ENCODE results near the gene NTHL1. TPM values are rescaled to one million over a fixed set of nuclear protein-coding genes. Genes with fewer than 3 reads are reported as not detected.

Gene NTHL1
- total RNA-seq, 1 donor from 2014 or later = 13.7 TPM

GRCh38 chr16:2095918-2096582, 48.4 kb upstream of the NTHL1 start:
- H3K27ac ChIP-seq (ENCODE audit: low read depth, low read length) = no peak overlapping the region
- no peak overlapping the region for H3K9ac ChIP-seq (ENCODE audit: low read length)
- H3K4me1 ChIP-seq (ENCODE audit: insufficient read depth, low read length) = peaks cover 11% of the 10 kb centered on the region
- no peaks in the 10 kb centered on the region for H3K27me3 ChIP-seq (ENCODE audit: insufficient read depth, low read length)
- no peak for FAIRE-seq
- H3K27me3 Mint-ChIP-seq (ENCODE audit: low read depth, unreplicated experiment) = no peaks in the 10 kb centered on the region
- no peaks in the 10 kb centered on the region for H3K36me3 ChIP-seq (ENCODE audit: insufficient read depth, low read length)
- no peaks in the 10 kb centered on the region for H3K9me3 ChIP-seq (ENCODE audit: insufficient read depth, low read depth, low read length)
- no peak overlapping the region for H3K4me2 ChIP-seq (ENCODE audit: low read length)
- no peaks in the 10 kb centered on the region for H3K9me3 Mint-ChIP-seq (ENCODE audit: unreplicated experiment)
- no peaks in the 10 kb centered on the region for H3K4me1 Mint-ChIP-seq (ENCODE audit: low read depth, unreplicated experiment)
- H3K36me3 Mint-ChIP-seq (ENCODE audit: low read depth, unreplicated experiment) = peaks cover 12% of the 10 kb centered on the region
- no peak overlapping the region for H3K27ac Mint-ChIP-seq (ENCODE audit: unreplicated experiment)
- TF ChIP-seq CTCF (IDR thresholded peaks at IDR 0.05; ENCODE audit: insufficient read depth, low read depth, low read length) = no peak
- no peak for TF ChIP-seq EZH2 (IDR thresholded peaks at IDR 0.05; ENCODE audit: insufficient read depth, low read length)
- DNase-seq (ENCODE audit: low read depth) = no peak
- no peak overlapping the region for H3K4me3 Mint-ChIP-seq (ENCODE audit: unreplicated experiment)
- H3K4me3 ChIP-seq (ENCODE audit: insufficient read depth, low read depth, low read length) = no peak overlapping the region
- no peaks in the 10 kb centered on the region for H3K79me2 ChIP-seq (ENCODE audit: insufficient read depth, low read length)
- peaks cover 33% of the 10 kb centered on the region for H4K20me1 ChIP-seq (ENCODE audit: insufficient read depth, low read length)
- H2AFZ ChIP-seq (ENCODE audit: low read depth, low read length) = no peak overlapping the region

GRCh38 chr16:2095315-2095853, 47.8 kb upstream of the NTHL1 start:
- Mint-ChIP-seq H3K4me1 (ENCODE audit: low read depth, unreplicated experiment) (no peaks in the 10 kb centered on the region), H3K36me3 (ENCODE audit: low read depth, unreplicated experiment) (peaks cover 9% of the 10 kb centered on the region), H3K9me3 (ENCODE audit: unreplicated experiment) (no peaks in the 10 kb centered on the region), H3K27me3 (ENCODE audit: low read depth, unreplicated experiment) (no peaks in the 10 kb centered on the region), H3K4me3 (ENCODE audit: unreplicated experiment) (no peak overlapping the region), H3K27ac (ENCODE audit: unreplicated experiment) (no peak overlapping the region)
- no peaks in the 10 kb centered on the region for H3K79me2 ChIP-seq (ENCODE audit: insufficient read depth, low read length)
- no peak overlapping the region for H3K4me3 ChIP-seq (ENCODE audit: insufficient read depth, low read depth, low read length)
- DNase-seq (ENCODE audit: low read depth) = peak; percentile 36
- no peak overlapping the region for H3K4me2 ChIP-seq (ENCODE audit: low read length)
- H3K27me3 ChIP-seq (ENCODE audit: insufficient read depth, low read length) = no peaks in the 10 kb centered on the region
- H3K9me3 ChIP-seq (ENCODE audit: insufficient read depth, low read depth, low read length) = no peaks in the 10 kb centered on the region
- H3K36me3 ChIP-seq (ENCODE audit: insufficient read depth, low read length) = no peaks in the 10 kb centered on the region
- H3K9ac ChIP-seq (ENCODE audit: low read length) = no peak overlapping the region
- peaks cover 37% of the 10 kb centered on the region for H4K20me1 ChIP-seq (ENCODE audit: insufficient read depth, low read length)
- H2AFZ ChIP-seq (ENCODE audit: low read depth, low read length) = no peak overlapping the region
- H3K27ac ChIP-seq (ENCODE audit: low read depth, low read length) = peak overlapping the region; percentile 22
- no peak for TF ChIP-seq CTCF (IDR thresholded peaks at IDR 0.05; ENCODE audit: insufficient read depth, low read depth, low read length)
- TF ChIP-seq EZH2 (IDR thresholded peaks at IDR 0.05; ENCODE audit: insufficient read depth, low read length) = no peak
- peaks cover 11% of the 10 kb centered on the region for H3K4me1 ChIP-seq (ENCODE audit: insufficient read depth, low read length)
- no peak for FAIRE-seq

GRCh38 chr16:2093793-2094192, 46.2 kb upstream of the NTHL1 start:
- no peaks in the 10 kb centered on the region for H3K79me2 ChIP-seq (ENCODE audit: insufficient read depth, low read length)
- no peaks in the 10 kb centered on the region for H3K27me3 ChIP-seq (ENCODE audit: insufficient read depth, low read length)
- H3K4me3 ChIP-seq (ENCODE audit: insufficient read depth, low read depth, low read length) = no peak overlapping the region
- DNase-seq (ENCODE audit: low read depth) (no peak), FAIRE-seq (no peak)
- Mint-ChIP-seq H3K4me3 (ENCODE audit: unreplicated experiment) (no peak overlapping the region), H3K36me3 (ENCODE audit: low read depth, unreplicated experiment) (peaks cover 9% of the 10 kb centered on the region), H3K27me3 (ENCODE audit: low read depth, unreplicated experiment) (no peaks in the 10 kb centered on the region), H3K4me1 (ENCODE audit: low read depth, unreplicated experiment) (no peaks in the 10 kb centered on the region), H3K27ac (ENCODE audit: unreplicated experiment) (no peak overlapping the region), H3K9me3 (ENCODE audit: unreplicated experiment) (no peaks in the 10 kb centered on the region)
- H3K4me1 ChIP-seq (ENCODE audit: insufficient read depth, low read length) = peaks cover 11% of the 10 kb centered on the region
- H3K9ac ChIP-seq (ENCODE audit: low read length) = no peak overlapping the region
- H4K20me1 ChIP-seq (ENCODE audit: insufficient read depth, low read length) = peaks cover 51% of the 10 kb centered on the region
- no peak overlapping the region for H2AFZ ChIP-seq (ENCODE audit: low read depth, low read length)
- no peak overlapping the region for H3K27ac ChIP-seq (ENCODE audit: low read depth, low read length)
- TF ChIP-seq EZH2 (IDR thresholded peaks at IDR 0.05; ENCODE audit: insufficient read depth, low read length) = no peak
- TF ChIP-seq CTCF (IDR thresholded peaks at IDR 0.05; ENCODE audit: insufficient read depth, low read depth, low read length) = no peak
- H3K9me3 ChIP-seq (ENCODE audit: insufficient read depth, low read depth, low read length) = no peaks in the 10 kb centered on the region
- H3K4me2 ChIP-seq (ENCODE audit: low read length) = no peak overlapping the region
- H3K36me3 ChIP-seq (ENCODE audit: insufficient read depth, low read length) = no peaks in the 10 kb centered on the region

Measured in astrocyte (in vitro differentiated cells and primary cell).